GM18499 (cell line): ENCODE data around the gene SUPT5H.
"Not testable (repeated sequence)": the region's sequence is repeated elsewhere in the genome, so short reads cannot be mapped to it uniquely, and the experiment has no call there.

ENCODE experiments used
- ATAC-seq: cut with Tn5 transposase; IDR thresholded peaks from one replicate; pipeline ENCODE4 v1.9.1; 2021; ENCODE audit warnings: moderate number of reproducible peaks; ENCODE audit not compliant: insufficient read depth, unreplicated experiment

The SUPT5H gene

DNA sequence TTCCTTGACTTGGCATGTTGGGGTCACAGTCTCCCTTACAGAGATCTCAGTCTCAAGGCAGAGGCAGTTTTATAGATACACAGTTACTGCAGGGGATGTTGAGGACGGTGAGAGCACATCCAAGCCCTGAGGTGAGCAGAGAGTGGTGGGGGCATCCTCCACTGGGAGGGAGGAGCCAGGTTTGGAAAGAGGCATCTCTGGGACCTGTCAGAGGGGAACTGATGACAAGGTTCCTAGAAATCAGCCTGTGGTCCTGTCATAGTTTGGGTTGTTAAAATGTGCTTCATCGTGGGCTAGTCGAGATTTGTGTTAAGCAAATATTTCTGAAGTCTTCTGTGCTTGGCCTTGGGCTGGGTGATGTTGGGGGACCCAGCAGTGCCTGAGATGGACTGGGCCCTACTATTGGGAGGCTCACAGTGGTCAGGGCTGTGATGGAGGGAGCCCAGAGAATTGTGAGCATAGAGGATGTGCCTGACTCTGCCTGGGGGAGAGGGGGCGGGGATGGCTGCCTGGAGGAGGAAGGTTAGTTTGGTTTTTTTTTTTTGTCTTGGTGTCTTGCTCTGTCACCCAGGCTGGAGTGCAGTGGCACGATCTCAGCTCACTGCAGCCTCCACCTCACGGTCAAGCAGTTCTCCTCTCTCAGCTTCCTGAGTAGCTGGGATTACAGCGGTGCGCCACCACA is 3.9 kb downstream of the SUPT5H start:
- no peak for ATAC-seq

DNA sequence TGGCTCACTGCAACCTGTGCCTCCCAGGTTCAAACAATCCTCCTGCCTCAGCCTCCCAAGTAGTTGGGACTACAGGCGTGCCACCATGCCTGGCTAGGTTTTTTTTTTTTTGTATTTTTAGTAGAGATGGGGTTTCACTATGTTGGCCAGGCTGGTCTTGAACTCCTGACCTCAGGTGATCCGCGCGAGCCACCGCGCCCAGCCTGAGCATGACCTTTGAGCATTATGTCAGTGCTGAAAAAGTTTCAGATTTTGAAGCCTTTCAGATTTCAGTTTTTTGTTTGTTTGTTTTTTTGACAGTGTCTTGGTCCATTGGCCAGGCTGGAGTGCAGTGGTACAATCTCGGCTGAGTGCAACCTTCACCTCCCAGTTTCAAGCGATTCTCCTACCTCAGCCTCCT is 5.9 kb downstream of the SUPT5H start:
- ATAC-seq: not testable (repeated sequence)

DNA sequence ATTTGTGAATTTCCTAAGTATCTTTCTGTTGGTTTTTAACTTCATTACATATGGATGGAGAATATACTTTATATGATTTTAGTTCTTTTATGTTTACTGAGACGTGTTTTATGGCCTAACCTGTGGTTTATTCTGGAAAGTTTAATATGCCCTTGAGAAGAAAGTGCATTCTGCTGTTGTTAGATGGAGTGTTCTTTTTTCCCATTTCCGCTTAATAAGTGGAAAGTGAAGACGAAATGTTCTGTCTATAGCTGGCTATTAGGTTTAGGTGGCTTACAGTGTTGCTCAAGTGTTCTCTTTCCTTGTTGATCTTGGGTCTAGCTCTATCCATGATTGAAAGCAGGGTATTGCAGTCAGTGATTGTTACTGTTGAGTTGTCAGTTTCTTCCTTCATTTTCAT is 18.0 kb downstream of the SUPT5H start:
- no peak for ATAC-seq

DNA sequence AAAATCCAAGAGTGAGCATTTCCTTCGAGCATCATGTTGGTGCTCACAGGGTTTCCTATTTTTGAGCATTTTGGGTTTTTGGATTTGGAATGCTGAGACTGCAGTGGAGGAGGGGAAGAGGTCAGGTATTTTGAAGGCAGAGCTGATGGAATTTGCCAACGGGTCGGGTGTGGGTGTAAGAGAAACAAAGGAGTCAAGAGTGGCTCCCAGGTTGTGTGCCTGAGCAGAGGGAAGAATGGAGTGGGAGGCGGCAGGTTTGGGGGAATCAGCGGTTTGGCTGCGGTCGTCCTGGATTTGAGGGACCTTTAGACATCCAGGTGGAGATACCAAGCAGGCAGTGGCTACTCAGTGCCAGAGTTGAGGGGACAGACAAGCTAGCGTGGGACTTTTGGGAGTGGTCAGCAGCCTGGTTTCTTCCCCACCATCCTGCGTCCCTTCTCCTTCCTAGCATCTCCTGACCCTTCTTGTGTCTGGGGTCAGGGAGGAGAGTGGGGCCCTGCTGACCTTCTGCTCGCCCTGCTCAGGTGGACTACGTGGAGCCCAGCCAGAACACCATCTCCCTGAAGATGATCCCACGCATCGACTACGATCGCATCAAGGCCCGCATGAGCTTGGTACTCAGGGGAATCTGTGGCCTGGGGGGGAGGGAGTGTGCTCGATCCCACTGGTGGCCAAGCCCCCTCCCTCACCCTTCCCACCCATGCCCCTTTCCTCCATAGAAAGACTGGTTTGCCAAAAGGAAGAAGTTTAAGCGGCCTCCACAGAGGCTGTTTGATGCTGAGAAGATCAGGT is 20.8 kb downstream of the SUPT5H start:
- no peak for ATAC-seq

DNA sequence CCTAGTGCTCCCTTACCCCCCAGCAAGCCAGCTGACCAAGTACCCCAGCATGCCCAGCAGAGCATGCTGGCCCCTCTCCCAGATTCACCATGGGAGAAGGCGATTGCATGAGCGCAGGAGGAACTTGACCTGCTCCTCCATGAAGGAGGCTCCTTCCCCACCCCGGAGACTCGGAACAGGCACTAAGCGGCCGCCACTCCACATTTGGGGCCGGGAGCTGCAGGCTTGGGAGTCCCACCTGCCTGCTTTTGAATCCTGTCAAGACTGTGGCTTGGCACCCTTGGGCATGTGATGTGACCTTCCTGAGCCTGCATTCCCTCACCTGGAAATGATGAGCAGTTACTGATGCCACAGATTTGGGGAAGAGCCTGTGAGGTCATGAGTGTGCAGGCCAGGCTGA is 22.6 kb downstream of the SUPT5H start:
- ATAC-seq: no peak

DNA sequence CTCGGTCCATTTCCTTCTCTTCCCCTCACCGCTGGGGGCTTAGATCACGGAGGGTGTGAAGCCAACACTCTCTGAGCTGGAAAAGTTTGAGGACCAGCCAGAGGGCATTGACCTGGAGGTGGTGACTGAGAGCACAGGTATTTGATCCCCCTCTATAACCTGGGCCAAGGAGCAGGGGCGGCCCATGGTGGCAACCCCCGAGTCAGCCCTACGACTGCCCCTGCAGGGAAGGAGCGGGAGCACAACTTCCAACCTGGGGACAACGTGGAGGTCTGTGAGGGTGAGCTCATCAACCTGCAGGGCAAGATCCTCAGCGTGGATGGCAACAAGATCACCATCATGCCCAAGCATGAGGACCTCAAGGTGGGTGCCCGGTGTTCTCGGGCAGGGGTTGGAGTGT is 23.7 kb downstream of the SUPT5H start:
- ATAC-seq: no peak

DNA sequence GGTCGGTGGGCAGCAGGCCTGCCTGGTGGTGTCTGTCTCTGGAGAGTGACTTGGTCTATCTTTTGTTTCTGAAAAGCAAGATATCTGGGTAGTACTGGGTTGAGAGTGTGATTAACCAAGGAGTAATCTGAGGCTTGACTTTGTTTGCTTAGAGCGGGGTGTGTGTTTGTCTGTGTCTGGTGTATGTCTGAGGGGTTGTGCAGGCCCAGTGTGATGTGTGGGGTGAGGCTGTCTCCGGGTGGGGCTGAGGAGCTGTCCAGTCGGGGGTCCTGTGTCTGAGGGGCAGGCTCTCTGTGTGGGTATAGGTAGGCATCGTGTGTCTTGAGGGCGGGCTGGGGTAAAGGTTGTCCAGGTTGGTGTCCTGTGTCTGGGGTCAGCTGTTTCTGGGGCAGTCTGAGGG is 24.2 kb downstream of the SUPT5H start:
- ATAC-seq: no peak

DNA sequence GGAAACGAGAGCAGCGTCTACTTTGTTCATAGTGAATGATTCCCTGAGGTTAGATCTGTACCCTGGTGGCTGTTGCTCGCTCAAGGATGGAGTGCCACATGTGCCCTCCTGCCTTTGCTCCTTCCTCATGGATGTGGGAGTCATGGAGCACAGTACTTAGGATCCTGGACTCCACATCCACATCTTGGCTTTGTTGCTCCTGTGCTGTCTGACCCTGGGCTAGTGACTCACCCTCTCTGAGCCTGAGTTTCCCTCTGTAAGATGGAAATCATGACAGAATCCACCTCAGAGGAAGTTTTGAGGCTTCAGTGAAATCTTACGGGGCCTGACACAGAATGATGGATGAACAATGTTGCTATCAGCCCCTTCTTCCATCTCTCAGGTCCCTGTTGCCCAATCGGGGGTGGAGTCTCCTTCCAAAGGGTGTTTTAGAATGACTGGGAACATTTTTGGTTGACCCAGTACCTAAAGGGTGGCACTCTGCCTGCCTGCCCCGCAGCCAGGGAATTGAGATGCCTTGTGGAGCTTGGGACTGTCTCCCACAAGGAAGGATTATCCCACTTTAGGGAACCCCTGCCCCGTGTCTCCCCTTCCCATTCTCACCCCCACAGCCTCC is 25.4 kb downstream of the SUPT5H start:
- ATAC-seq: no peak

DNA sequence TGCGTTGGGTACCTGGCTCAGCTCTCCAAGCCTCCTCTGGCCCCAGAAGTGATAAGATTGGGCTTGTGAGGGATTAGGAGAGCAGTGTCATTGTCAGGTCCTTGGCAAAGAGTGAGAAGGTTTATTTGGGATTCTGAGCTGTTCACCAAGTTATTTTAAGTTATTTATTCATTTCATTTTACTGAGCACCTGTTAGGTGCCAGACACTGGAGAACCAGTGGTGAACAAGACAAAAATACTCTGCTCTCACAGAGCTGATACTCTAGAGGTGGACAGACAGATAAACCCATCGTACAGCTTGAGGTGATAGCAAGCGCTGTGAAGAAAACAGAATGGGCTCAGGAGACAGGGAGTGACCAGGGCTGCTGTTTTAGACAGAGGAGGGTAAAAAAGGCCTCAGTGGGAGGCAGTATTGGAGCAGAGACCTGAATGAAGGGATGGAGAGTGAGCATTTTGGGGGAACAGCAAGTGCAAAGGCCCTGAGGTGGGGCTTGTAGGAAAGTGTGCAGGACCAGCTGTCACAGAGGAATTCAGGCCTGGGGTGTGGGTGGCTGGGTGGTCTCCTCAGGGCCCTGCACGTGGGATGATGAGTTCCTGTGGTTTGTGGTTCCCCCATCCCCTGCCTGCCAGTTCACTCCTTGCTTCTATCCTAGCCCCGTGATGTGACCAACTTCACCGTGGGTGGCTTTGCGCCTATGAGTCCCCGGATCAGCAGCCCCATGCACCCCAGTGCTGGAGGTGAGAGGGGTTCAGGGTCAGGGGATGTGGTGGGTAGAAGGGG is 26.6 kb downstream of the SUPT5H start:
- ATAC-seq: no peak

DNA sequence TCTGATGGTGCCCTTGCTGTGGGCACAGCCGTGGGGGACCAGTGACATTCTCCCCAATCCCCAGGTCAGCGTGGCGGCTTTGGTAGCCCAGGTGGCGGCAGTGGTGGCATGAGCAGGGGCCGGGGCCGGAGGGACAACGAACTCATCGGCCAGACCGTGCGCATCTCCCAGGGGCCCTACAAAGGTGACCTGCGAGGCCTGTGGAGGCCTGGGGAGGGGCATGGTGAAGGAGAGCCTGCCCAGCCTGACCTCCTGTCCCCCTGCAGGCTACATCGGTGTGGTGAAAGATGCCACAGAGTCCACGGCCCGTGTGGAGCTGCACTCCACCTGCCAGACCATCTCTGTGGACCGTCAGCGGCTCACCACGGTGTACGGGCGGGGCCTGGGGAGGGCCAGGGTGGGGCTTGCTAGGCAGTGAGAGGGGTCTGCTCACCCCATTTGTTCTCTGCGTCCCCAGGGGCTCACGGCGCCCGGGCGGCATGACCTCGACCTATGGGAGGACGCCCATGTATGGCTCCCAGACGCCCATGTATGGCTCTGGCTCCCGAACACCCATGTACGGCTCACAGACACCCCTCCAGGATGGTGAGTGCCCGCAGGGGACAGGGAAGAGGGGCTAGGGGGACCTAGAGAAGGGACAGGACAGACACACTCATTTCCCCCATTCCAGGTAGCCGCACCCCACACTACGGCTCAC is 27.5 kb downstream of the SUPT5H start:
- ATAC-seq: no peak

DNA sequence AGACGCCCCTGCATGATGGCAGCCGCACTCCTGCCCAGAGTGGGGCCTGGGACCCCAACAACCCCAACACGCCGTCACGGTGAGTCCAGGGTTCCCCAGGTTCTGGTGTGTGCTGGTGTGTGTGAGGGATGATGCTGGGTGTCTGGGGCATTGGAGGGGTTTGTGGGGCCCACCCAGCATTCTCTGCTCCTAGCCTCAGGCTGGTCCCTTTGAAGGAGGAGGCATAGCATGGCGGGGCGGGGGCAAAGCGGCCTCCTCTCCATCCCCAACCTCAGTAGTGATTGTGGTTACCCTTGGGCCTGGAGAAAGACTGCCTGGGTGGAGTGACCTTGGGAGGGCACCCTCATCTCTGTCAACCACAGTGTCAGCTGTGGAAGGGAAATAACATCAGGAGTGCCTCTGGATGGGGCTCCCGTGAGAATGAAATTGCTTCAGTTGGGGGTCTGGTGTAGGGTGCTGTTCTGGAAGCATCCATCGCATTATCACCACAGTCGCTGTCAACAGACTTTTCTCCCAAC is 28.1 kb downstream of the SUPT5H start:
- no peak for ATAC-seq

DNA sequence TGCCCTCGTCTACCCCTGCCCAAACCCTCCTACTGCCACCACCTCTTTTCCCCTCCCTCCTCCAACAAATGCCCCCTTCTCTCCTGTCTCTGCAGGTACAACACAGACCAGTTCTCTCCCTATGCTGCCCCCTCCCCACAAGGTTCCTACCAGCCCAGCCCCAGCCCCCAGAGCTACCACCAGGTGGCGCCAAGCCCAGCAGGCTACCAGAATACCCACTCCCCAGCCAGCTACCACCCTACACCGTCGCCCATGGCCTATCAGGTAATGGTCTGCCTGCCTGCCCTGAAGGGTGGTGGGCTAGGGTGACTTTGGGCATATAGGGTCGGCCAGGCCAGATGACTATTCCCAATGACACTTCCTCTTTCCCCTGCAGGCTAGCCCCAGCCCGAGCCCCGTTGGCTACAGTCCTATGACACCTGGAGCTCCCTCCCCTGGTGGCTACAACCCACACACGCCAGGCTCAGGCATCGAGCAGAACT is 28.8 kb downstream of the SUPT5H start:
- no peak for ATAC-seq

DNA sequence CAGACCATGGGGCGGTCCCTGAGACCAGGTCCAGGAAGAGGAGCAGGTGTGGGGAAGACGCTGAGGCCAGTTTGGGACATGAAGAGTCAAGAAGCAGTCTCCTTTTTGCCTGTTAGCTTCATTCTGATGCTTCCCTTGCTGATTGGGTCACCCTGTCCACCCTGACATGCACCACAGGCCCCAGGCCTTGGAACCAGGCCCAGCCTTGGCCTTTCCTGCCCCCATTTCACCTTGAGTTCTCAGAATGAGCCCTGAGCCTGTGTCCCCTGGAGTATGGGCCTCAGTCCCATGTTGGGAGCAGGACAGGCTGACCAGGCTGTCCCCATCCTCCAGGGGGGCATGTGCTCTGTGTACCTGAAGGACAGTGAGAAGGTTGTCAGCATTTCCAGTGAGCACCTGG is 30.4 kb downstream of the SUPT5H start:
- ATAC-seq: no peak

DNA sequence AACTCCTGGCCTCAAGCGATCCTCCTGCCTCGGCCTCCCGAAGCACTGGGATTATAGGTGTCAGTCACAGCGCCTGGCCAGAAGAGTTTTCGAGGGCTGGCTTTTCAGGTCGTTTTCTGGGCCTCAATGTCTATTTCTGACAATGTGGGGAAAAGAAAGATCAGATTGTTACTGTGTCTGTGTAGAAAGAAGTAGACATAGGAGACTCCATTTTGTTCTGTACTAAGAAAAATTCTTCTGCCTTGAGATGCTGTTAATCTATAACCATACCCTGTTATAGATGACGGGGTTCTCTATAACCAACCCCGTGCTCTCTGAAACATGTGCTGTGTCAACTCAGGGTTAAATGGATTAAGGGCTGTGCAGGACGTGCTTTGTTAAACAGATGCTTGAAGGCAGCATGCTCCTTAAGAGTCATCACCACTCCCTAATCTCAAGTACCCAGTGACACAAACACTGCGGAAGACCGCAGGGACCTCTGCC is 34.0 kb downstream of the SUPT5H start:
- ATAC-seq: not testable (repeated sequence)

DNA sequence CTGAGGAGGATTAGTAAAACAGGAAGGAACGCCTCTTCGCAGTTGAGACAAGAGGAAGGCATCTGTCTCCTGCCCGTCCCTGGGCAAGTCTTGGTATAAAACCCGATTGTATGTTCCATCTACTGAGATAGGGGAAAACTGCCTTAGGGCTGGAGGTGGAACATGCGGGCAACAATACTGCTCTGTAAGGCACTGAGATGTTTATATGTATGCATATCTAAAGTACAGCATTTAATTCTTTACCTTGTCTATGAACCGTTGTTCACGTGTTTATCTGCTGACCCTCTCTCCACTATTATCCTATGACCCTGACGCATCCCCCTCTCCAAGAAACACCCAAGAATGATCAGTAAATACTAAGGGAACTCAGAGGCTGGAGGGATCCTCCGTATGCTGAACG is 34.5 kb downstream of the SUPT5H start:
- no peak for ATAC-seq

DNA sequence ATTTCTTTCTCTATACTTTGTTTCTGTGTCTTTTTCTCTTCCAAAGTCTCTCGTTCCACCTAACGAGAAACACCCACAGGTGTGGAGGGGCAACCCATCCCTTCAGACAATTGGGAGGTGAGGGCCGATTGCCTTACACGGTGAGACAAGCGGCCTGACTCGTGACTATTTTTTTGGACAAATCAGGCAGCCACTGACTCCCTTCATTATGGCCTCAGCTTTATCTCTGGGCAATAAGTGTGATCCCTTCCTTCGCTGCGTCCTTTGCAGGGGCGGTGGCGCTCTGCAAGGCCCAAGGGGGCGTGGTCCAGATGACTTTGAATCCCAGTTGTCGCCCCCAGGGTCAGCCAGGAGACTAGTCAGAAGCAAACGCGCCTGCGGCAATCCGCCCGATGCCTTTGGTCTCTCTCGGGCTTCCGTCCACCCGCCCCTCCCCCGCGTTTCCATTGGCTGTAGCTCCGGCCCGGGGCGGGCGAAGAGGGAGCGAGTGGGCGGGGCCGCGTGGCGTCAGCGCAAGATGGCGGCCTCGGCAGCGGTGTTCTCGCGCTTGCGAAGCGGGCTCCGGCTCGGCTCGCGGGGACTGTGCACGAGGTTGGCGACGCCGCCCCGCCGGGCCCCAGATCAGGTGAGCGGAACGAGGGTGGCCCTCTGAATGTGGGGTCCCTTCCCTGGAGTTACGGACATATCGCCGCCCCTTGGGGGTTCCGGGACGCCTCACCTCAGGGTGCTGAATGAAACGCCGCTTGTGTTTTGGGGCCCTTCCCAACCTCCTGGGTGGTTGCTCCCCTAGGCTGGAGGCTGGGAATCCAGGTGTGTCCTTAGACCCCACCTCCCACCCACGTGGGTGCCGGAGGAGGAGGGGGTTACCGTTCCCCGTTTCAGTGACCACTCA is 35.2 kb downstream of the SUPT5H start, which contains the start of gene TIMM50:
Gene TIMM50 (plus strand): TSS at position 502 of the 892 bp plus-strand sequence. CDS start 16 bp downstream, at position 518.
- no peak for ATAC-seq

DNA sequence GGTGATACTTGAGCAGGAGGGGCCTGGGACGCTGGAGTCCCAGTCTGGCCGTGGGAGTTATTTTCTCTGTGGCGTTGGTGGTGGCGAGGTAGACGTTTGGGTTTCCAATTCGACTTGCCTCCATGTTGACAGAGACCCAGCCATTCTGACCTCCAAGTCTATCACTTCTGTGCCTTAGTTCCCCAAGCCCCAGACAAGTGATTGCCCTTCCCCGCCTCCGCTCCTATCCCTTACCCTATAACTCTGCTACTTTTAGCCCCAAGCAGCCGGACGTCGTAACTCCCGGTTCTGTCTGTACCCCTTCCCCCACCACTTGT is 35.8 kb downstream of the SUPT5H start:
- ATAC-seq: no peak

DNA sequence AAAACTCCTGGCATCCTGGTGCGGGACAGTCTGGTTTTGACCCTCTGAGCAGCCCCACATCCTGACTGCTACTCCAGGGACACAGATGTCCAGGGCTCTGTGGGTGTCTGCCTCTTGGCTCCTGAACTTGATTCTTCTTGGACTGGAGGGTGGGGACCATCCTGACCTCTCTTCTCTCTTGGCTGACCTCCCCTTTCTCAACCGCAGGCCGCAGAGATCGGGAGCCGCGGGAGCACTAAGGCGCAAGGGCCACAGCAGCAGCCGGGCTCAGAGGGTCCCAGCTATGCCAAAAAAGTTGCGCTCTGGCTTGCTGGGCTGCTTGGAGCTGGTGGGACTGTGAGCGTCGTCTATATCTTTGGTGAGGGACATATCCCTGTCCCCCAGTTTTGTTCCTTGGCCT is 36.3 kb downstream of the SUPT5H start:
- no peak for ATAC-seq

DNA sequence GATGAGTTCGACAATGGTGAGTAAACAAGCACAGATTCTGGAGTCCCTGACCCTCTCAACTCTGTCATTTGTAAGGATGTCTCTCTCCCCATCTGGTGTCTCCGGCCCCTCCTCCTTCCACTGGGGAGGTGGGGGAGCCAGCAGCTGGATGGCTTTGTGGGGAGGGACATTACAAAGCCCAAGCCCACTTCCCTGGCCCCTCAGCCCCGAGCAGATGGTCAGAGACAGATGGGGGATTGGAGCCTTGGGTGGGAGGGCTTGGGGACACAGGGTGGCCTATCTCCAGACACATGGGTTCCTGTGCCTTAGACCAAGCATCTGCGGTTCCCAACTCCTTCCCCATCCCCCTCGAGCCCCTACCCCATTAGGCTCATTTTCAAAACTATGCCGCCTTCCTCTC is 37.8 kb downstream of the SUPT5H start:
- ATAC-seq: no peak
